Heart left ventricle (tissue), 16 donors: ENCODE data around the gene ATP1B2. TPM values are rescaled to one million over a fixed set of nuclear protein-coding genes. Genes with fewer than 3 reads are reported as not detected.
A peak's percentile ranks its signal among the peaks of the same experiment; 100 is the strongest.

Source experiments
- ATAC-seq, 4 donors: fragments of 200-7000 bp; cut with Tn5 transposase; one replicate each; pipeline ENCODE4 v1.9.1; 2020 to 2022; ENCODE audit warnings: moderate library complexity in 4 of 4, mild to moderate bottlenecking in 3 of 4, moderate number of reproducible peaks in 1 of 4
- DNase-seq, 5 donors: peaks; one replicate each; pipeline ENCODE4 v3.0.0-alpha.2; 2020
- H3K27ac ChIP-seq, 12 donors: fragments of 200-600 bp; sonication (generic) in 4 of 12; one replicate each; pipeline versions ENCODE4 v1.5.0 to v1.8.0; 2016 to 2022; ENCODE audit warnings: mild to moderate bottlenecking in 2 of 12
- H3K27me3 ChIP-seq, 9 donors: fragments of 200-600 bp; sonication (generic) in 2 of 9; one replicate each; pipeline versions ENCODE4 v1.5.1 to v1.8.0; 2016 to 2022; ENCODE audit warnings: mild to moderate bottlenecking in 3 of 9
- H3K36me3 ChIP-seq, 9 donors: fragments of 200-600 bp; sonication (generic) in 2 of 9; one replicate each; pipeline versions ENCODE4 v1.5.0 to v1.8.0; 2018 to 2022; ENCODE audit warnings: mild to moderate bottlenecking in 2 of 9
- H3K4me1 ChIP-seq, 12 donors: fragments of 200-600 bp; sonication (generic) in 4 of 12; one replicate each; pipeline versions ENCODE4 v1.5.0 to v1.8.0; 2016 to 2022; ENCODE audit warnings: mild to moderate bottlenecking in 3 of 12
- H3K4me3 ChIP-seq, 12 donors: fragments of 200-600 bp; sonication (generic) in 4 of 12; one replicate each; pipeline versions ENCODE4 v1.5.0 to v1.8.0; 2017 to 2022; ENCODE audit warnings: mild to moderate bottlenecking in 9 of 12, moderate library complexity in 4 of 12
- H3K9me3 ChIP-seq, 12 donors: fragments of 200-600 bp; sonication (generic) in 4 of 12; one replicate each; pipeline versions ENCODE4 v1.5.0 to v1.8.0; 2016 to 2022; ENCODE audit warnings: mild to moderate bottlenecking in 1 of 12
- CTCF ChIP-seq, 12 donors: fragments of 200-600 bp; sonication (generic) in 4 of 12; IDR thresholded peaks; one replicate each; pipeline versions ENCODE4 v1.5.0 to v1.8.0; 2018 to 2022; ENCODE audit warnings: antibody characterized with exemption in 12 of 12, mild to moderate bottlenecking in 5 of 12
- POLR2A ChIP-seq, 2 donors: fragments of 450-650 bp; IDR thresholded peaks; one replicate each; pipeline ENCODE4 v1.6.1; 2017; ENCODE audit warnings: antibody characterized with exemption in 2 of 2, mild to moderate bottlenecking in 2 of 2, moderate library complexity in 2 of 2
- WGBS, 4 donors: extraction: QIAGEN DNeasy Blood & Tissue Kit in 2 of 4; methylation state at CpG; one replicate each; pipeline versions ENCODE4 v1.1.5 to v1.1.7; 2013 to 2018; 5-methylcytosine and 5-hydroxymethylcytosine counted together
- intact Hi-C, 10 donors: fragments of 100-400 bp; cut with DNase I; formaldehyde crosslinking; loops; one replicate each; pipeline versions ENCODE4 v1.11.1 to v1.14.2; 2022
- polyA plus RNA-seq, 2 donors: library from polyadenylated mRNA; stranded (reverse); fragments of 200-250 nt; gene quantifications; one replicate each; pipeline ENCODE4 v1.2.3, GENCODE V29; 2013
- total RNA-seq, 9 donors: library from RNA; depleted of rRNA in 2 of 9; stranded (reverse); fragments of >200 nt in 2 of 9; fragmentation: NEBNext Ultra II Directional in 3 of 9; extraction: Animal tissue kit (Norgen Biotek cat#: 25700) in 3 of 9; gene quantifications; one replicate each; pipeline versions ENCODE4 v1.1.0 to v1.2.4, GENCODE V29; 2016 to 2023
- donor health status: ischemic (EF 13 %, LVEDD 7.1; RV severe dilation, severe dysfunction).
- donor health status: healthy with polysubstance abuse.
- donor health status: DM: no; HTN: yes; CAD: no.
- donor health status: DM: no; HTN: no; CAD: no.
- donor health status: ischemic (EF 25% LVEDD 6.9; RV normal size, moderate dysfunction).
- donor health status: ischemic (EF 25% LVEDD 5.7; RV mildly dilated, moderate dysfunction).
- donor health status: healthy.
- donor health status: DM: yes; HTN: yes; CAD: no.
- donor health status: ischemic (EF 35%, LVEDD 5.7; RV mildly dilated, moderate dysfunction).
- donor health status: nonischemic (EF 11% LVEDD 7.7; RV severe dilation, severe dysfunction).
- donor health status: DM: yes; HTN: yes; CAD: no.
- donor health status: PGD.
- donor health status: ischemic (EF 29% LVEDD 5.4; RV normal size, mild dysfunction).
- donor health status: nonischemic (EF 23%, LVEDD 6.1; RV moderate dilation, normal function).

The ATP1B2 gene
- total and polyA plus RNA-seq, 11 donors, result 0.60 to 6.6 (median 2.9) TPM

GRCh38 chr17:7705269-7706255 is 54.8 kb downstream of the ATP1B2 start:
- peak in 2 of 4 donors; percentile 8 to 31 for ATAC-seq
- intact Hi-C loops, result no loop called here
- Histone ChIP-seq H3K27ac (no peak overlapping the region), H3K27me3 (peaks cover 13 to 47% (median 30%) of the 10 kb centered on the region in 9 donors), H3K4me1 (peaks cover 5 to 29% (median 16%) of the 10 kb centered on the region in 12 donors), H3K4me3 (peak overlapping the region; percentile 7 to 54 (median 46)), H3K9me3 (no peaks in the 10 kb centered on the region), H3K36me3 (peaks cover 0 to 19% (median 13%) of the 10 kb centered on the region in 9 donors)
- TF ChIP-seq POLR2A (IDR thresholded peaks at IDR 0.05) (no peak), CTCF (IDR thresholded peaks at IDR 0.05) (no peak)
- WGBS, 4 donors, result 3 to 10% (median 6%) methylated on average over 22 to 50 of the region's 50 CpGs
- peak in 1 of 5 donors; percentile 21 for DNase-seq

DNA sequence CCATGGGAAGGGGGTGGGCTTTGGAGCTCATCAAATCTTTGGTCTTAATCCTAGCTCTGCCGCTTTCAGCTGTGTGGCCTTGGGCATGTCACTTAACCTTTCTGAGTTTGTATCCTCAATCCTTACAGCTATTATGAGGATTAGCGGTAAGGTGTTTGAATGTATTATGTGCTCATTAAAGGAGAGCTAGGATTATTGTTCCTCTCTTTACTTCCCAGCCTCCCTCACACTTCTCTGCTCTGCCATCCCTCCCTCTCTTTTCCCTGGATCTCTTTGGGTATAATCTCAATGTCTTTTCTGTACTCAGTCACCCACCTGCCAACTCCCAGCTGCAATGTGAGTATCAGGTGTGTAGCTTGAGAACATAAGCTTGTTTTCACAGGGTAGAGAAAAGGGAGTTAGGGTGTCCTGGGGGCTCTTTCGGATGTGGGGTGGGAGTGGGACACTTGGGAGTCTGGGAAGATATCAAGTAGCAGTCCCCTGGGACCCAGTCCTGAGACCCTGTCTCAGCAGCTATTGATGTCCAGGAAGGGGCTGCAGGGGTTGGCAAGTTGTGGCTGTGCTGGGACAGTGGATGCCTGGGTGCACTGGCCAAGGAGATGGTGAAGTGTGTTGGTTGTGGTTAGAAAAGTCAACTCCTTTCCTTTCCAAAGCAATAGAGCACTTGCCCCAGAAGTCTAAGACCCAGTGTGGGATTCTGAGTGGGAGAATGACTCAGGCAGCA is 56.1 kb downstream of the ATP1B2 start:
- Histone ChIP-seq H3K27ac (no peak overlapping the region), H3K36me3 (peaks cover 0 to 7% (median 2%) of the 10 kb centered on the region in 9 donors), H3K27me3 (peaks cover 13 to 56% (median 42%) of the 10 kb centered on the region in 9 donors), H3K4me1 (peaks cover 5 to 30% (median 16%) of the 10 kb centered on the region in 12 donors), H3K9me3 (no peaks in the 10 kb centered on the region), H3K4me3 (no peak overlapping the region)
- intact Hi-C loops, result no loop called here
- TF ChIP-seq CTCF (IDR thresholded peaks at IDR 0.05), result no peak
- TF ChIP-seq POLR2A (IDR thresholded peaks at IDR 0.05), result no peak
- DNase-seq, result peak in 1 of 5 donors; percentile 1
- 92 to 95% (median 93%) methylated on average over 3 of the region's 3 CpGs for WGBS, 4 donors
- ATAC-seq, result no peak

Other genes with a start within 250 kb of the ATP1B2 start
- 10 to 100 TPM; 51.9 to 78.7 (median 69.5) TPM for gene TMEM256, start 246.8 kb upstream of the ATP1B2 start, total RNA-seq
- gene TMEM256, start 246.8 kb upstream of the ATP1B2 start, polyA plus RNA-seq, result 100 to 1,000 TPM in 1 of 2 donors, 10 to 100 TPM in 1; 74.4 to 195 TPM
- gene NLGN2, start 243.1 kb upstream of the ATP1B2 start, total RNA-seq, result 10 to 100 TPM in 2 of 9 donors, 1 to 10 TPM in 7; 4.6 to 12.9 (median 7.3) TPM
- gene NLGN2, start 243.1 kb upstream of the ATP1B2 start, polyA plus RNA-seq, result 10 to 100 TPM in 1 of 2 donors, 1 to 10 TPM in 1; 3.5 to 11.1 TPM
- not detected for gene SPEM1, start 230.6 kb upstream of the ATP1B2 start, total RNA-seq
- not detected for gene SPEM1, start 230.6 kb upstream of the ATP1B2 start, polyA plus RNA-seq
- not detected for gene SPEM2, start 225.3 kb upstream of the ATP1B2 start, total RNA-seq
- not detected for gene SPEM2, start 225.3 kb upstream of the ATP1B2 start, polyA plus RNA-seq
- not detected for gene SPEM3, start 222.1 kb upstream of the ATP1B2 start, total RNA-seq
- gene SPEM3, start 222.1 kb upstream of the ATP1B2 start, polyA plus RNA-seq, result not detected
- 1 to 10 TPM; 1.7 to 6.8 (median 4.0) TPM for gene TMEM102, start 215.5 kb upstream of the ATP1B2 start, total RNA-seq
- 1 to 10 TPM; 1.8 to 4.5 TPM for gene TMEM102, start 215.5 kb upstream of the ATP1B2 start, polyA plus RNA-seq
- gene FGF11, start 211.4 kb upstream of the ATP1B2 start, total RNA-seq, result 1 to 10 TPM; 2.8 to 9.6 (median 7.8) TPM
- 1 to 10 TPM; 1.6 to 9.6 TPM for gene FGF11, start 211.4 kb upstream of the ATP1B2 start, polyA plus RNA-seq
- 10 to 100 TPM in 7 of 9 donors, 1 to 10 TPM in 2; 8.2 to 14.2 (median 11.0) TPM for gene CHRNB1, start 205.9 kb upstream of the ATP1B2 start, total RNA-seq
- 10 to 100 TPM; 11.2 to 27.3 TPM for gene CHRNB1, start 205.9 kb upstream of the ATP1B2 start, polyA plus RNA-seq
- gene ZBTB4, start 171.3 kb upstream of the ATP1B2 start, total RNA-seq, result 10 to 100 TPM; 51.8 to 77.2 (median 59.5) TPM
- 10 to 100 TPM; 29.3 to 35.3 TPM for gene ZBTB4, start 171.3 kb upstream of the ATP1B2 start, polyA plus RNA-seq
- gene SLC35G6, start 169.5 kb upstream of the ATP1B2 start, total RNA-seq, result not detected
- gene SLC35G6, start 169.5 kb upstream of the ATP1B2 start, polyA plus RNA-seq, result under 1 TPM in 1 of 2 donors, not detected in 1; 0.08 TPM
- gene POLR2A, start 166.6 kb upstream of the ATP1B2 start, total RNA-seq, result 10 to 100 TPM; 31.4 to 77.6 (median 50.7) TPM
- gene POLR2A, start 166.6 kb upstream of the ATP1B2 start, polyA plus RNA-seq, result 10 to 100 TPM; 17.3 to 18.5 TPM
- gene TNFSF12, start 101.9 kb upstream of the ATP1B2 start, total RNA-seq, result 10 to 100 TPM; 20.3 to 49.5 (median 35.1) TPM
- gene TNFSF12, start 101.9 kb upstream of the ATP1B2 start, polyA plus RNA-seq, result 10 to 100 TPM; 19.6 to 36.8 TPM
- 10 to 100 TPM in 3 of 9 donors, 1 to 10 TPM in 6; 3.7 to 43.0 (median 6.4) TPM for gene TNFSF13, start 92.2 kb upstream of the ATP1B2 start, total RNA-seq
- 1 to 10 TPM; 6.9 to 7.1 TPM for gene TNFSF13, start 92.2 kb upstream of the ATP1B2 start, polyA plus RNA-seq
- 10 to 100 TPM; 26.4 to 59.5 (median 28.9) TPM for gene SENP3, start 89.0 kb upstream of the ATP1B2 start, total RNA-seq
- gene SENP3, start 89.0 kb upstream of the ATP1B2 start, polyA plus RNA-seq, result 10 to 100 TPM; 29.1 to 65.5 TPM
- gene CD68, start 71.3 kb upstream of the ATP1B2 start, total RNA-seq, result 100 to 1,000 TPM in 2 of 9 donors, 10 to 100 TPM in 6, 1 to 10 TPM in 1; 9.9 to 324 (median 22.5) TPM
- gene CD68, start 71.3 kb upstream of the ATP1B2 start, polyA plus RNA-seq, result 10 to 100 TPM; 11.3 to 46.7 TPM
- 10 to 100 TPM; 18.4 to 90.1 (median 25.4) TPM for gene MPDU1, start 67.1 kb upstream of the ATP1B2 start, total RNA-seq
- gene MPDU1, start 67.1 kb upstream of the ATP1B2 start, polyA plus RNA-seq, result 100 to 1,000 TPM in 1 of 2 donors, 10 to 100 TPM in 1; 33.3 to 106 TPM
- gene SOX15, start 60.8 kb upstream of the ATP1B2 start, total RNA-seq, result 1 to 10 TPM in 4 of 9 donors, under 1 TPM in 4, not detected in 1; 0.65 to 8.0 (median 1.2) TPM
- 1 to 10 TPM in 1 of 2 donors, under 1 TPM in 1; 0.32 to 2.2 TPM for gene SOX15, start 60.8 kb upstream of the ATP1B2 start, polyA plus RNA-seq
- 100 to 1,000 TPM in 4 of 9 donors, 10 to 100 TPM in 5; 68.0 to 121 (median 98.6) TPM for gene FXR2, start 36.0 kb upstream of the ATP1B2 start, total RNA-seq
- 100 to 1,000 TPM in 1 of 2 donors, 10 to 100 TPM in 1; 72.4 to 123 TPM for gene FXR2, start 36.0 kb upstream of the ATP1B2 start, polyA plus RNA-seq
- 10 to 100 TPM; 50.0 to 76.0 (median 57.3) TPM for gene SAT2, start 23.1 kb upstream of the ATP1B2 start, total RNA-seq
- gene SAT2, start 23.1 kb upstream of the ATP1B2 start, polyA plus RNA-seq, result 100 to 1,000 TPM; 113 to 131 TPM
- 1 to 10 TPM in 1 of 9 donors, under 1 TPM in 4, not detected in 4; 0.56 to 1.1 (median 0.66) TPM for gene SHBG, start 20.8 kb upstream of the ATP1B2 start, total RNA-seq
- gene SHBG, start 20.8 kb upstream of the ATP1B2 start, polyA plus RNA-seq, result under 1 TPM; 0.28 to 0.61 TPM
- gene TP53, start 36.6 kb downstream of the ATP1B2 start, total RNA-seq, result 10 to 100 TPM; 10.0 to 44.6 (median 12.8) TPM
- gene TP53, start 36.6 kb downstream of the ATP1B2 start, polyA plus RNA-seq, result 1 to 10 TPM; 6.8 to 9.0 TPM
- gene WRAP53, start 37.6 kb downstream of the ATP1B2 start, total RNA-seq, result 1 to 10 TPM; 3.7 to 9.8 (median 4.8) TPM
- 10 to 100 TPM in 1 of 2 donors, 1 to 10 TPM in 1; 5.4 to 12.0 TPM for gene WRAP53, start 37.6 kb downstream of the ATP1B2 start, polyA plus RNA-seq
- 1 to 10 TPM in 1 of 9 donors, under 1 TPM in 8; 0.10 to 4.6 (median 0.36) TPM for gene EFNB3, start 54.3 kb downstream of the ATP1B2 start, total RNA-seq
- under 1 TPM; 0.15 to 0.43 TPM for gene EFNB3, start 54.3 kb downstream of the ATP1B2 start, polyA plus RNA-seq
- under 1 TPM in 5 of 9 donors, not detected in 4; 0.02 to 0.56 (median 0.05) TPM for gene DNAH2, start 66.8 kb downstream of the ATP1B2 start, total RNA-seq
- gene DNAH2, start 66.8 kb downstream of the ATP1B2 start, polyA plus RNA-seq, result under 1 TPM; 0.04 TPM
- gene KDM6B, start 183.3 kb downstream of the ATP1B2 start, total RNA-seq, result 10 to 100 TPM in 8 of 9 donors, 1 to 10 TPM in 1; 7.4 to 29.3 (median 24.8) TPM
- gene KDM6B, start 183.3 kb downstream of the ATP1B2 start, polyA plus RNA-seq, result 10 to 100 TPM; 11.6 to 14.4 TPM
- 100 to 1,000 TPM in 1 of 9 donors, 10 to 100 TPM in 8; 16.7 to 130 (median 27.0) TPM for gene TMEM88, start 204.1 kb downstream of the ATP1B2 start, total RNA-seq
- gene TMEM88, start 204.1 kb downstream of the ATP1B2 start, polyA plus RNA-seq, result 100 to 1,000 TPM in 1 of 2 donors, 10 to 100 TPM in 1; 97.7 to 112 TPM
- gene NAA38, start 206.6 kb downstream of the ATP1B2 start, total RNA-seq, result 100 to 1,000 TPM in 1 of 9 donors, 10 to 100 TPM in 8; 60.9 to 141 (median 72.4) TPM
- 100 to 1,000 TPM in 1 of 2 donors, 10 to 100 TPM in 1; 75.2 to 179 TPM for gene NAA38, start 206.6 kb downstream of the ATP1B2 start, polyA plus RNA-seq
- 10 to 100 TPM in 8 of 9 donors, 1 to 10 TPM in 1; 9.3 to 20.4 (median 16.6) TPM for gene CYB5D1, start 207.1 kb downstream of the ATP1B2 start, total RNA-seq
- gene CYB5D1, start 207.1 kb downstream of the ATP1B2 start, polyA plus RNA-seq, result 10 to 100 TPM; 11.7 to 15.5 TPM
- 10 to 100 TPM in 6 of 9 donors, 1 to 10 TPM in 3; 6.7 to 30.6 (median 13.6) TPM for gene CHD3, start 237.9 kb downstream of the ATP1B2 start, total RNA-seq
- gene CHD3, start 237.9 kb downstream of the ATP1B2 start, polyA plus RNA-seq, result 10 to 100 TPM; 17.5 to 17.9 TPM